Placental epithelial cell (primary cell): Measurements from ENCODE around the gene SLC4A9. TPM values are rescaled to one million over a fixed set of nuclear protein-coding genes. Genes with fewer than 3 reads are reported as not detected.

Source experiments
- small RNA-seq: library from RNA; depleted of rRNA; stranded (forward); fragments of <200 nt; gene quantifications from one replicate; pipeline ENCODE3, GENCODE V24; 2012
- total RNA-seq: library from RNA; depleted of rRNA; stranded (reverse); fragments of >200 nt; gene quantifications from 2 replicates; pipeline ENCODE4 v1.2.3, GENCODE V29; 2012

Gene SLC4A9
- not detected in 2 replicates for total RNA-seq

GRCh38 chr5:140360101-140360500 is at the start of gene SLC4A9:
SLC4A9 (plus strand) TSS chr5:140360194; CDS start chr5:140360237, 43 bp downstream.

GRCh38 chr5:140346348-140347221 is 13.4 kb upstream of the SLC4A9 start, which contains the start of gene HBEGF:
HBEGF (minus strand) TSS chr5:140346603; CDS start chr5:140346328, 275 bp downstream.

GRCh38 chr5:140401362-140402257 is 41.6 kb downstream of the SLC4A9 start, which contains the start of gene ANKHD1:
ANKHD1 (plus strand) TSS chr5:140401833; CDS start chr5:140401968, 135 bp downstream.

Small RNA genes within 50 kb of the gene (small RNA-seq; reads per million reads assigned to genes)
- not detected for gene RNU4-14P

Other genes with a start within 250 kb of the SLC4A9 start
- 16.2 and 19.2 TPM in 2 replicates for gene PURA, start 246.1 kb upstream of the SLC4A9 start, total RNA-seq
- gene IGIP, start 234.3 kb upstream of the SLC4A9 start, total RNA-seq = 4.8 and 7.5 TPM in 2 replicates
- 1.2 and 1.6 TPM in 2 replicates for gene CYSTM1, start 185.0 kb upstream of the SLC4A9 start, total RNA-seq
- 57.7 and 77.1 TPM in 2 replicates for gene PFDN1, start 57.1 kb upstream of the SLC4A9 start, total RNA-seq
- under 0.01 and 1.2 TPM in 2 replicates for gene HBEGF, start 13.6 kb upstream of the SLC4A9 start, total RNA-seq
- 63.0 and 76.9 TPM in 2 replicates for gene ANKHD1, start 41.6 kb downstream of the SLC4A9 start, total RNA-seq
- 0.87 and 3.1 TPM in 2 replicates for gene EIF4EBP3, start 187.5 kb downstream of the SLC4A9 start, total RNA-seq
- gene SRA1, start 197.3 kb downstream of the SLC4A9 start, total RNA-seq = 22.8 and 40.1 TPM in 2 replicates
- gene APBB3, start 204.4 kb downstream of the SLC4A9 start, total RNA-seq = 30.1 and 36.9 TPM in 2 replicates
- 17.3 and 47.3 TPM in 2 replicates for gene SLC35A4, start 204.6 kb downstream of the SLC4A9 start, total RNA-seq